ENCODE results near the gene ADARB1. TPM values are rescaled to one million over a fixed set of nuclear protein-coding genes. Genes with fewer than 3 reads are reported as not detected.
"Not testable (repeated sequence)": the region's sequence is repeated elsewhere in the genome, so short reads cannot be mapped to it uniquely, and the experiment has no call there.

Gene ADARB1
- total RNA-seq, 5 donors from 2014 or later (not counting 1 experiment from before 2014, with no cell fraction given), result 39.7 to 50.3 (median 44.5) TPM

GRCh38 chr21:45138199-45139002 lies 64.0 kb downstream of the ADARB1 start:
- Mint-ChIP-seq H3K4me3 (no peak overlapping the region), H3K27ac (peak overlapping the region in 1 of 2 donors; percentile 68), H3K4me1 (peaks cover 11 to 24% (median 13%) of the 10 kb centered on the region in 3 donors), H3K36me3 (peaks cover 12% of the 10 kb centered on the region), H3K9me3 (no peaks in the 10 kb centered on the region), H3K27me3 (no peaks in the 10 kb centered on the region)
- 62% methylated on average over 9 of the region's 12 CpGs for WGBS (ENCODE audit: insufficient coverage)
- DNase-seq (peak in 34 of 35 experiments; percentile 34 to 84 (median 60)), ATAC-seq (replicated peaks in 1 of 4) (peak; percentile 51 to 67 (median 65))
- no peaks in the 10 kb centered on the region for H3K27me3 ChIP-seq (replicated peaks in 1 of 2; ENCODE audit: control insufficient read depth in 2 of 2, extremely low read depth in 1 of 2, insufficient read depth in 2 of 2, low read length in 1 of 2)
- ChIA-PET POLR2A (interaction anchor here in 1 of 2 donors (0.6 to 0.7 kb wide), 2 partner anchors 326 to 1354 kb away, joined by 3 to 4 read pairs; no protein-coding TSS in a partner anchor), CTCF (interaction anchor here (0.6 to 4.1 kb wide), 19 partner anchors 8 to 963 kb away, joined by 3 to 57 read pairs (median 4); no protein-coding TSS in a partner anchor)
- H3K36me3 ChIP-seq (ENCODE audit: control insufficient read depth in 2 of 2, extremely low read depth in 1 of 2, insufficient read depth in 1 of 2, low read length in 1 of 2), result peaks cover 3 to 15% of the 10 kb centered on the region in 2 donors
- no peak overlapping the region for H3K27ac ChIP-seq (ENCODE audit: low read length)
- no peaks in the 10 kb centered on the region for H3K9me3 ChIP-seq
- H3K4me1 ChIP-seq (ENCODE audit: control insufficient read depth in 1 of 2, extremely low read depth in 1 of 2, insufficient read depth in 2 of 2, low read length in 2 of 2), result peaks cover 0 to 5% of the 10 kb centered on the region in 2 experiments
- H3K4me3 ChIP-seq (ENCODE audit: control insufficient read depth in 1 of 2, extremely low read depth in 1 of 2, low read length in 1 of 2), result no peak overlapping the region

DNA sequence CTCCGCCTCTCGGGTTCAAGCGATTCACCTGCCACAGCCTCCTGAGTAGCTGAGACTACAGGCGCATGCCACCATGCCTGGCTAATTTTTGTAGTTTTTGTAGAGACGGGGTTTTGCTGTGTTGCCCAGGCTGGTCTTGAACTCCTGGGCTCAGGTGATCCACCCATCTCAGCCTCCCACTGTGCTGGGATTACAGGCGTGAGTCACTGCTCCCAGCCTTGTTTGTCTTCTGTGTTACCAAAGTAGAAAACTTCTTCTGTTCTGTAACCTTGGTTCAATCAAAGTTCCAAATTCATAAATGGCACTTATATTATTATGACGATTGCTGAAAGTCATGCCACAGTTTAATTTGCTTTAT lies 64.6 kb downstream of the ADARB1 start:
- ChIA-PET CTCF (interaction anchor here (0.7 to 4.1 kb wide), 9 partner anchors 11 to 635 kb away, joined by 3 to 57 read pairs (median 5); no protein-coding TSS in a partner anchor), POLR2A (interaction anchor here in 1 of 2 donors (0.7 kb wide), 1 partner anchor 1355 kb away, joined by 4 read pairs; no protein-coding TSS in a partner anchor)
- H3K9me3 Mint-ChIP-seq; H3K27ac ChIP-seq (ENCODE audit: low read length); DNase-seq; H3K4me3 Mint-ChIP-seq; H3K4me1 ChIP-seq (ENCODE audit: control insufficient read depth in 1 of 2, extremely low read depth in 1 of 2, insufficient read depth in 2 of 2, low read length in 2 of 2); ATAC-seq (replicated peaks in 1 of 4); H3K4me3 ChIP-seq (ENCODE audit: control insufficient read depth in 1 of 2, extremely low read depth in 1 of 2, low read length in 1 of 2); H3K27ac Mint-ChIP-seq; H3K9me3 ChIP-seq; H3K27me3 ChIP-seq (replicated peaks in 1 of 2; ENCODE audit: control insufficient read depth in 2 of 2, extremely low read depth in 1 of 2, insufficient read depth in 2 of 2, low read length in 1 of 2); H3K27me3 Mint-ChIP-seq: not testable (repeated sequence)
- H3K4me1 Mint-ChIP-seq, result peaks cover 11 to 24% (median 18%) of the 10 kb centered on the region in 3 donors
- peaks cover 18% of the 10 kb centered on the region for H3K36me3 Mint-ChIP-seq
- WGBS (ENCODE audit: insufficient coverage), result 96% methylated on average over 3 of the region's 7 CpGs
- peaks cover 3 to 15% of the 10 kb centered on the region in 2 donors for H3K36me3 ChIP-seq (ENCODE audit: control insufficient read depth in 2 of 2, extremely low read depth in 1 of 2, insufficient read depth in 1 of 2, low read length in 1 of 2)

DNA sequence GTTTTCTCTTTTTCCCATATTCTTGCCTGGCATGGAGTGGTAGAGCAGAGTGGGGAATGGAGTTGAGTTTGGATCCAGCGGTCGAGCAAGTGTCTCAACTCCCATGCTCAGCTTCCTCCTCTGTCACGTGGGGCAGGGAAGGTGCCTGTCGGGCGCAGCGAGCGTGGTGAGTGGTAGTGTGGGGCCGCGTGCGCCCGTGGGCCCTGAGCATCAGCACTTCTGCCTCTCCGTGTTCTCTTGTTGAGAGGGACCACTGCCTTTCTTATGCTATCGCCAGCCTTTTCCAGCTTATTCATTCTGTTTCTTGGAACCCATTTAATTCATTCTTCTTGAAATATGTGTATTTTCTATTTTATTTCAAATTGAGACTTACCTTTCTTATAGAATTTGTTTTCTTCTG lies 65.1 kb downstream of the ADARB1 start:
- no peak overlapping the region for H3K4me3 ChIP-seq (ENCODE audit: control insufficient read depth in 1 of 2, extremely low read depth in 1 of 2, low read length in 1 of 2)
- H3K36me3 ChIP-seq (ENCODE audit: control insufficient read depth in 2 of 2, extremely low read depth in 1 of 2, insufficient read depth in 1 of 2, low read length in 1 of 2), result peaks cover 3 to 16% of the 10 kb centered on the region in 2 donors
- H3K9me3 ChIP-seq, result no peaks in the 10 kb centered on the region
- H3K27ac ChIP-seq (ENCODE audit: low read length), result no peak overlapping the region
- H3K36me3 Mint-ChIP-seq, result peaks cover 19% of the 10 kb centered on the region
- ChIA-PET CTCF (interaction anchor here (0.6 to 4.1 kb wide), 6 partner anchors 11 to 247 kb away, joined by 4 to 57 read pairs (median 10); no protein-coding TSS in a partner anchor), POLR2A (no interaction called here)
- no peaks in the 10 kb centered on the region for H3K27me3 Mint-ChIP-seq
- peaks cover 11 to 23% (median 18%) of the 10 kb centered on the region in 3 donors for H3K4me1 Mint-ChIP-seq
- no peaks in the 10 kb centered on the region for H3K27me3 ChIP-seq (replicated peaks in 1 of 2; ENCODE audit: control insufficient read depth in 2 of 2, extremely low read depth in 1 of 2, insufficient read depth in 2 of 2, low read length in 1 of 2)
- no peak for ATAC-seq (replicated peaks in 1 of 4)
- 96% methylated on average over 5 of the region's 13 CpGs for WGBS (ENCODE audit: insufficient coverage)
- H3K4me1 ChIP-seq (ENCODE audit: control insufficient read depth in 1 of 2, extremely low read depth in 1 of 2, insufficient read depth in 2 of 2, low read length in 2 of 2), result peaks cover 0 to 5% of the 10 kb centered on the region in 2 experiments
- no peak overlapping the region for H3K4me3 Mint-ChIP-seq
- no peaks in the 10 kb centered on the region for H3K9me3 Mint-ChIP-seq
- H3K27ac Mint-ChIP-seq, result no peak overlapping the region
- DNase-seq, result no peak

GRCh38 chr21:45140346-45140940 lies 66.1 kb downstream of the ADARB1 start:
- no peak overlapping the region for H3K4me3 ChIP-seq (ENCODE audit: control insufficient read depth in 1 of 2, extremely low read depth in 1 of 2, low read length in 1 of 2)
- POLR2A ChIA-PET, result no interaction called here

GRCh38 chr21:45140944-45141343 lies 66.6 kb downstream of the ADARB1 start:
- ATAC-seq (replicated peaks in 1 of 4); H3K9me3 ChIP-seq; DNase-seq; H3K27me3 Mint-ChIP-seq; H3K27ac ChIP-seq (ENCODE audit: low read length); H3K27me3 ChIP-seq (replicated peaks in 1 of 2; ENCODE audit: control insufficient read depth in 2 of 2, extremely low read depth in 1 of 2, insufficient read depth in 2 of 2, low read length in 1 of 2); H3K27ac Mint-ChIP-seq; POLR2A ChIA-PET; H3K9me3 Mint-ChIP-seq; H3K4me1 ChIP-seq (ENCODE audit: control insufficient read depth in 1 of 2, extremely low read depth in 1 of 2, insufficient read depth in 2 of 2, low read length in 2 of 2); H3K4me3 ChIP-seq (ENCODE audit: control insufficient read depth in 1 of 2, extremely low read depth in 1 of 2, low read length in 1 of 2); H3K4me3 Mint-ChIP-seq: not testable (repeated sequence)
- peaks cover 12 to 13% of the 10 kb centered on the region in 2 donors for H3K36me3 ChIP-seq (ENCODE audit: control insufficient read depth in 2 of 2, extremely low read depth in 1 of 2, insufficient read depth in 1 of 2, low read length in 1 of 2)
- 100% methylated on average over 2 of the region's 4 CpGs for WGBS (ENCODE audit: insufficient coverage)
- Mint-ChIP-seq H3K36me3 (peaks cover 32% of the 10 kb centered on the region), H3K4me1 (peaks cover 11 to 23% (median 18%) of the 10 kb centered on the region in 3 donors)
- CTCF ChIA-PET, result interaction anchor here in 1 of 2 donors (0.6 to 1.4 kb wide), 5 partner anchors 12 to 347 kb away, joined by 3 to 5 read pairs (median 4); no protein-coding TSS in a partner anchor

More at GRCh38 chr21:45140346-45140940, 66.1 kb downstream of the ADARB1 start:
- WGBS (ENCODE audit: insufficient coverage), result 73% methylated on average over 2 of the region's 9 CpGs
- Histone ChIP-seq H3K27me3 (replicated peaks in 1 of 2; ENCODE audit: control insufficient read depth in 2 of 2, extremely low read depth in 1 of 2, insufficient read depth in 2 of 2, low read length in 1 of 2) (no peaks in the 10 kb centered on the region), H3K4me1 (ENCODE audit: control insufficient read depth in 1 of 2, extremely low read depth in 1 of 2, insufficient read depth in 2 of 2, low read length in 2 of 2) (peaks cover 0 to 5% of the 10 kb centered on the region in 2 experiments), H3K27ac (ENCODE audit: low read length) (no peak overlapping the region), H3K36me3 (ENCODE audit: control insufficient read depth in 2 of 2, extremely low read depth in 1 of 2, insufficient read depth in 1 of 2, low read length in 1 of 2) (peaks cover 9 to 10% of the 10 kb centered on the region in 2 donors), H3K9me3 (no peaks in the 10 kb centered on the region)
- H3K36me3 Mint-ChIP-seq, result peaks cover 27% of the 10 kb centered on the region
- CTCF ChIA-PET, result interaction anchor here in 1 of 2 donors (0.6 to 4.1 kb wide), 6 partner anchors 12 to 347 kb away, joined by 3 to 57 read pairs (median 4); no protein-coding TSS in a partner anchor
- H3K4me1 Mint-ChIP-seq, result peaks cover 11 to 23% (median 18%) of the 10 kb centered on the region in 3 donors
- no peaks in the 10 kb centered on the region for H3K27me3 Mint-ChIP-seq
- H3K4me3 Mint-ChIP-seq, result no peak overlapping the region
- peak; percentile 71 to 88 (median 78) for ATAC-seq (replicated peaks in 1 of 4)
- peak in 33 of 35 experiments; percentile 29 to 75 (median 53) for DNase-seq
- no peaks in the 10 kb centered on the region for H3K9me3 Mint-ChIP-seq
- H3K27ac Mint-ChIP-seq, result no peak overlapping the region

- H3K36me3 Mint-ChIP-seq, result peaks cover 35% of the 10 kb centered on the region
- ATAC-seq (replicated peaks in 1 of 4), result no peak
These were observed 67.1 kb downstream of the ADARB1 start for GRCh38 chr21:45141507-45141906.

More at GRCh38 chr21:45141507-45141906, 67.1 kb downstream of the ADARB1 start:
- Histone ChIP-seq H3K4me1 (ENCODE audit: control insufficient read depth in 1 of 2, extremely low read depth in 1 of 2, insufficient read depth in 2 of 2, low read length in 2 of 2) (peaks cover 0 to 5% of the 10 kb centered on the region in 2 experiments), H3K27me3 (replicated peaks in 1 of 2; ENCODE audit: control insufficient read depth in 2 of 2, extremely low read depth in 1 of 2, insufficient read depth in 2 of 2, low read length in 1 of 2) (no peaks in the 10 kb centered on the region), H3K36me3 (ENCODE audit: control insufficient read depth in 2 of 2, extremely low read depth in 1 of 2, insufficient read depth in 1 of 2, low read length in 1 of 2) (peaks cover 12 to 17% of the 10 kb centered on the region in 2 donors), H3K4me3 (ENCODE audit: control insufficient read depth in 1 of 2, extremely low read depth in 1 of 2, low read length in 1 of 2) (no peak overlapping the region), H3K9me3 (no peaks in the 10 kb centered on the region), H3K27ac (ENCODE audit: low read length) (no peak overlapping the region)
- Mint-ChIP-seq H3K4me1 (peaks cover 11 to 23% (median 18%) of the 10 kb centered on the region in 3 donors), H3K9me3 (no peaks in the 10 kb centered on the region), H3K4me3 (no peak overlapping the region), H3K27ac (no peak overlapping the region), H3K27me3 (no peaks in the 10 kb centered on the region)
- CTCF ChIA-PET, result interaction anchor here in 1 of 2 donors (1.0 to 1.4 kb wide), 3 partner anchors 11 to 191 kb away, joined by 3 to 5 read pairs (median 4); no protein-coding TSS in a partner anchor
- POLR2A ChIA-PET, result no interaction called here
- no peak for DNase-seq
- WGBS (ENCODE audit: insufficient coverage), result 95% methylated on average over 5 of the region's 5 CpGs

All from T-cell (primary cell).